GM23338 (cell line): ENCODE measurements around the gene TSC22D3. TPM values are rescaled to one million over a fixed set of nuclear protein-coding genes. Genes with fewer than 3 reads are reported as not detected.
A peak's percentile ranks its signal among the peaks of the same experiment; 100 is the strongest.

ENCODE experiments used
- ATAC-seq: fragments of 200-7000 bp; cut with Tn5 transposase; 3 replicates; pipeline ENCODE4 v1.9.1; 2020
- DNase-seq: peaks from one replicate; pipeline ENCODE4 v3.0.0-alpha.2; 2015; ENCODE audit warnings: low spot score
- H2AFZ ChIP-seq: fragments of 200-600 bp; sonication (generic); 2 replicates; pipeline ENCODE4 v1.8.0; 2016; ENCODE audit warnings: antibody characterized with exemption, mild to moderate bottlenecking, moderate library complexity
- H3F3A ChIP-seq: fragments of 200-600 bp; sonication (generic); replicated peaks from 2 replicates; pipeline ENCODE4 v1.8.0; 2017; ENCODE audit warnings: antibody characterized with exemption, mixed run types, low read depth
- H3K27ac ChIP-seq: fragments of 200-600 bp; sonication (generic); 2 replicates; pipeline ENCODE4 v1.6.1; 2016; ENCODE audit warnings: low read depth
- H3K27me3 ChIP-seq: fragments of 200-600 bp; sonication (generic); 2 replicates; pipeline ENCODE4 v1.8.0; 2016; ENCODE audit warnings: mild to moderate bottlenecking, mixed run types, moderate library complexity; ENCODE audit not compliant: insufficient read depth
- H3K36me3 ChIP-seq: fragments of 200-600 bp; sonication (generic); 2 replicates; pipeline ENCODE4 v1.8.0; 2016; ENCODE audit warnings: mild to moderate bottlenecking; ENCODE audit not compliant: insufficient read depth
- H3K4me1 ChIP-seq: fragments of 200-600 bp; sonication (generic); 2 replicates; pipeline ENCODE4 v1.8.0; 2016; ENCODE audit warnings: mild to moderate bottlenecking, moderate library complexity; ENCODE audit not compliant: insufficient read depth
- H3K4me2 ChIP-seq: fragments of 200-600 bp; sonication (generic); 2 replicates; pipeline ENCODE4 v1.7.1; 2017; ENCODE audit warnings: mixed run types
- H3K4me3 ChIP-seq: fragments of 200-600 bp; sonication (generic); 2 replicates; pipeline ENCODE4 v1.6.1; 2016; ENCODE audit warnings: mixed run types
- H3K79me2 ChIP-seq: fragments of 200-600 bp; sonication (generic); replicated peaks from 2 replicates; pipeline ENCODE4 v1.8.0; 2017; ENCODE audit warnings: mild to moderate bottlenecking; ENCODE audit not compliant: insufficient read depth
- H3K9me2 ChIP-seq: fragments of 200-600 bp; sonication (generic); 2 replicates; pipeline ENCODE4 v1.8.0; 2017; ENCODE audit not compliant: insufficient read depth
- H4K20me1 ChIP-seq: fragments of 200-600 bp; sonication (generic); replicated peaks from 2 replicates; pipeline ENCODE4 v1.8.0; 2017; ENCODE audit warnings: mild to moderate bottlenecking; ENCODE audit not compliant: insufficient read depth
- H3K27ac Mint-ChIP-seq: 2 replicates; pipeline ENCODE4 v1.8.0; 2020; ENCODE audit warnings: inconsistent platforms, mild to moderate bottlenecking, moderate library complexity, mixed read lengths
- H3K27me3 Mint-ChIP-seq: 3 replicates; pipeline ENCODE4 v1.8.0; 2022; ENCODE audit warnings: low read depth, mild to moderate bottlenecking, moderate library complexity, mixed read lengths, inconsistent platforms; ENCODE audit not compliant: insufficient read depth, poor library complexity
- H3K36me3 Mint-ChIP-seq: 3 replicates; pipeline ENCODE4 v1.8.0; 2021; ENCODE audit warnings: low read depth, mild to moderate bottlenecking, inconsistent platforms, moderate library complexity, mixed read lengths
- H3K4me1 Mint-ChIP-seq: 3 replicates; pipeline ENCODE4 v1.8.0; 2020; ENCODE audit warnings: mild to moderate bottlenecking, inconsistent platforms, mixed read lengths
- H3K4me3 Mint-ChIP-seq: 3 replicates; pipeline ENCODE4 v1.8.0; 2021; ENCODE audit warnings: moderate library complexity, mild to moderate bottlenecking, inconsistent platforms, mixed read lengths
- H3K9me3 Mint-ChIP-seq: 3 replicates; pipeline ENCODE4 v1.8.0; 2020; ENCODE audit warnings: moderate library complexity, mild to moderate bottlenecking, inconsistent platforms, mixed read lengths
- CREB1 ChIP-seq: fragments of 250-450 bp; sonication (Bioruptor Pico); IDR thresholded peaks from 2 replicates; pipeline ENCODE4 v1.5.0; 2020; ENCODE audit warnings: low read depth, mild to moderate bottlenecking, moderate library complexity
- ETS1 ChIP-seq: IDR thresholded peaks from 2 replicates; pipeline ENCODE4 v1.6.1; 2016; ENCODE audit warnings: antibody characterized with exemption
- EZH2 ChIP-seq: fragments of 200-600 bp; sonication (generic); IDR thresholded peaks from one replicate; pipeline ENCODE4 v1.8.0; 2017; ENCODE audit warnings: antibody characterized with exemption, mild to moderate bottlenecking, low read depth; ENCODE audit not compliant: unreplicated experiment
- EZH2phosphoT487 ChIP-seq: fragments of 200-600 bp; sonication (generic); IDR thresholded peaks from one replicate; pipeline ENCODE4 v1.8.1; 2018; ENCODE audit warnings: antibody characterized with exemption; ENCODE audit not compliant: unreplicated experiment
- JUNB ChIP-seq: IDR thresholded peaks from one replicate; pipeline ENCODE4 v1.6.1; 2016; ENCODE audit warnings: antibody characterized with exemption; ENCODE audit not compliant: unreplicated experiment
- POLR2AphosphoS5 ChIP-seq: IDR thresholded peaks from 2 replicates; pipeline ENCODE4 v1.6.1; 2016; ENCODE audit warnings: antibody characterized with exemption, low read depth
- REST ChIP-seq: IDR thresholded peaks from one replicate; pipeline ENCODE4 v1.6.1; 2018; ENCODE audit warnings: antibody characterized with exemption; ENCODE audit not compliant: unreplicated experiment
- polyA plus RNA-seq: library from polyadenylated mRNA; unstranded; fragments of >200 nt; fragmentation: Nextera tagmentation; extraction: Ambion mirVana; gene quantifications from 2 replicates; pipeline ENCODE4 v1.2.1, GENCODE V29; 2016
- total RNA-seq: library from RNA; depleted of rRNA; stranded (reverse); fragments of >200 nt; shearing (Covaris generic); gene quantifications from 2 replicates; pipeline ENCODE4 v1.2.3, GENCODE V29; 2014
- TF ChIP-seq, protein P1 (sequence below), 2 experiments: fragments of 200-600 bp in 1 of 2; sonication (generic) in 1 of 2; conservative IDR thresholded peaks; 2 replicates each; pipeline versions ENCODE4 v1.5.1 to v1.6.1; 2016 to 2017; ENCODE audit warnings: antibody characterized with exemption in 2 of 2, low read depth in 2 of 2, mild to moderate bottlenecking in 2 of 2, moderate library complexity in 1 of 2

Gene TSC22D3
- total and polyA plus RNA-seq, 2 experiments from 2014 or later = 12.6 to 20.0 TPM

DNA sequence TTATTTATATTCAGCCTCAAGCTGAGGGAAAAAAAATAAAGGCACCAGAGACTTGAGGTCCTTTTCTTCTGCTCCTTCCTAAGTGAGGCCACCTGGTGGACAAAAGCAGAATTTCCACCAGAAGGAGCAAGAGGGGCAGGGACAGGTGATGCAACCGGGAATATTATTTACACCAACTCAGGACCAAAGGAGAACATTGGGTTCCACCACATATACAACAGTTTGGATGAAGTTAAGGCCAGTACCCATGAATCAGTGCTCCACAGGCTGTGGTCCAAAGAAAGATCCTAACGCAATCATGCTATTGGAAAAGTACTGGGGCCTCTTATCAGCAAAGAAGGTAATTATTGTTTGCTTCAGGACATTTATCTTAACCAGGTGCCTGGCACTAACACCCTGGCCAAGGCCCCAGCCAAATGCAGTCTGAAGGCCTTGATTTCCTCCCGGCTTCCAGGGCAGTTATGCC, 57.4 kb downstream of the TSC22D3 start:
- Mint-ChIP-seq H3K27ac (peak overlapping the region; percentile 96), H3K9me3 (no peaks in the 10 kb centered on the region), H3K36me3 (peaks cover 15% of the 10 kb centered on the region), H3K4me3 (no peak overlapping the region), H3K4me1 (peaks cover 31% of the 10 kb centered on the region), H3K27me3 (peaks cover 6% of the 10 kb centered on the region)
- Histone ChIP-seq H4K20me1 (no peaks in the 10 kb centered on the region), H3K4me3 (no peak overlapping the region), H3K9me2 (no peaks in the 10 kb centered on the region), H3K27ac (peak overlapping the region; percentile 55; the same call in 1 of the 2 replicates), H3K79me2 (no peaks in the 10 kb centered on the region), H3K4me2 (no peak overlapping the region), H3K27me3 (no peaks in the 10 kb centered on the region), H3K4me1 (peaks cover 10% of the 10 kb centered on the region), H3K36me3 (no peaks in the 10 kb centered on the region), H2AFZ (no peak overlapping the region), H3F3A (no peaks in the 10 kb centered on the region)
- TF ChIP-seq EZH2phosphoT487 = no peak
- TF ChIP-seq JUNB = no peak
- TF ChIP-seq, protein P1, sequence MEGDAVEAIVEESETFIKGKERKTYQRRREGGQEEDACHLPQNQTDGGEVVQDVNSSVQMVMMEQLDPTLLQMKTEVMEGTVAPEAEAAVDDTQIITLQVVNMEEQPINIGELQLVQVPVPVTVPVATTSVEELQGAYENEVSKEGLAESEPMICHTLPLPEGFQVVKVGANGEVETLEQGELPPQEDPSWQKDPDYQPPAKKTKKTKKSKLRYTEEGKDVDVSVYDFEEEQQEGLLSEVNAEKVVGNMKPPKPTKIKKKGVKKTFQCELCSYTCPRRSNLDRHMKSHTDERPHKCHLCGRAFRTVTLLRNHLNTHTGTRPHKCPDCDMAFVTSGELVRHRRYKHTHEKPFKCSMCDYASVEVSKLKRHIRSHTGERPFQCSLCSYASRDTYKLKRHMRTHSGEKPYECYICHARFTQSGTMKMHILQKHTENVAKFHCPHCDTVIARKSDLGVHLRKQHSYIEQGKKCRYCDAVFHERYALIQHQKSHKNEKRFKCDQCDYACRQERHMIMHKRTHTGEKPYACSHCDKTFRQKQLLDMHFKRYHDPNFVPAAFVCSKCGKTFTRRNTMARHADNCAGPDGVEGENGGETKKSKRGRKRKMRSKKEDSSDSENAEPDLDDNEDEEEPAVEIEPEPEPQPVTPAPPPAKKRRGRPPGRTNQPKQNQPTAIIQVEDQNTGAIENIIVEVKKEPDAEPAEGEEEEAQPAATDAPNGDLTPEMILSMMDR (conservative IDR thresholded peaks at IDR 0.05; ENCODE audit: low read depth in 2 of 2) = peak; percentile 68 to 70
- no peak for TF ChIP-seq ETS1
- DNase-seq (peak; percentile 82), ATAC-seq (peak; percentile 16; the same call in 2 of the 3 replicates)

- no peaks in the 10 kb centered on the region for H3K9me3 Mint-ChIP-seq
- TF ChIP-seq EZH2 (no peak), CREB1 (CRISPR knock-in tag) (peak; percentile 73), POLR2AphosphoS5 (peak; percentile 53), REST (no peak)
- TF ChIP-seq, protein P1 (conservative IDR thresholded peaks at IDR 0.05; ENCODE audit: low read depth in 2 of 2) = no peak
- Histone ChIP-seq H3K4me3 (peak overlapping the region; percentile 65), H3K79me2 (no peaks in the 10 kb centered on the region), H3K27ac (no peak overlapping the region; the same call in 1 of the 2 replicates), H3K4me1 (peaks cover 10% of the 10 kb centered on the region), H2AFZ (no peak overlapping the region), H3K9me2 (no peaks in the 10 kb centered on the region), H3K36me3 (no peaks in the 10 kb centered on the region), H3K27me3 (no peaks in the 10 kb centered on the region), H3F3A (no peaks in the 10 kb centered on the region), H3K4me2 (peak overlapping the region; percentile 85), H4K20me1 (no peaks in the 10 kb centered on the region)
- peak overlapping the region; percentile 82 for H3K4me3 Mint-ChIP-seq
- no peak overlapping the region for H3K27ac Mint-ChIP-seq
- peaks cover 15% of the 10 kb centered on the region for H3K36me3 Mint-ChIP-seq
- ATAC-seq (peak; percentile 51), DNase-seq (peak; percentile 65)
- peaks cover 30% of the 10 kb centered on the region for H3K4me1 Mint-ChIP-seq
- H3K27me3 Mint-ChIP-seq = peaks cover 7% of the 10 kb centered on the region
Observed at GRCh38 chrX:107716816-107717700, 58.5 kb downstream of the TSC22D3 start.
